HG03457 (cell line): Measurements from ENCODE around the gene ME1.
"Not testable (repeated sequence)": the region's sequence is repeated elsewhere in the genome, so short reads cannot be mapped to it uniquely, and the experiment has no call there.

Experiments used
- ATAC-seq: cut with Tn5 transposase; IDR thresholded peaks from one replicate; pipeline ENCODE4 v1.9.1; 2021; ENCODE audit warnings: moderate number of reproducible peaks; ENCODE audit not compliant: unreplicated experiment

The ME1 gene

DNA sequence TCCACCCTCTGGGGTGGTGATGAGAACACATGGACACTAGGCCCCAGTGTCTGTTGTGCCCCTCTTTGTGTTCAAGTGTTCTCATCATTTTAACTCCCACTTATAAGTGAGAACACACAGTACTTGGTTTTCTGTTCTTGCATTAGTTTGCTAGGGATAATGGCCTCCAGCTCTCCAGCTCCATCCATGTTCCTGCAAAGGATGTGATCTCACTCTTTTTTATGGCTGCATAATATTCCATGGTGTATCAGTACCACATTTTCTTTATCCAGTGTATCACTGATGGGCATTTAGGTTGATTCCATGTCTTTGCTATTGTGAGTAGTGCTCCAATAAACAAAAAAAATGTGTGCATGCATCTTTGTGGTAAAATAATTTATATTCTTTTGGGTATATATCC, 170.3 kb downstream of the ME1 start:
- ATAC-seq, result no peak

DNA sequence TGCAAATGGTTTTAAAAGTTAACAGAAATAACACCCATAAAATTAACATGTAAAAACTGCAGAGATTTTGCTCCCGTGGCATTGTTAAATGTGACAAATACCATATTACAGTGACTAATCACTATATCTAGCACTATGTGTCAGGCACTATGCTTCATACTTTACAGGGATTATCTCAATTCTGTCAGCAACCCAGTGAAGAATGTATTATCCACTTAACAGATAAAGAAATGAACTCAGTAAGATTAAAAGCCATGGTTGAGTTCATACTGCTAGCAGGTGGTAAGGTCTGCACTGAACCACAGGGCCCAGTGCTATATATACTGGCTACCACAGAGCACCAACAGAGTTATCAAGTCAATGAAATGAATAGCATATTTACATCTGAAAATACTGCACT, 172.3 kb downstream of the ME1 start:
- no peak for ATAC-seq

DNA sequence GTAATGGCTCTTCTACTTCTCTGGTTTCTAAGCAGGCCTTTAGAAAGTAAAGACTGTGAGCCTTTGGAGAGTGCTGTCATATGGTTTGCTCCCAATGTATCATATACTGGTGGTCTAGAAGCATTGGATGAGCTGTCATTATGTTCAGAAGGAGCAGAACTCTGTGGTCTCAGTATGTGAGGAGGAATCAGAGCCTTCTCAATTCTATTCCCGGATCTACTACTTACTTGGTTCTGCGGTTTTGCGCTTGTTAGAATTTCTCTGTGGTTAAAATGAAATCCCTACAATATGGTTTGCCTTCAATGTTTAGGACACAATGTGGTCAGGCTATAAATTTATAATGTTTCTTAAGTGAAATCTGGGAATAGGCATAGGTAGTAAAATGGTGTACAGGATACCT, 173.1 kb downstream of the ME1 start:
- no peak for ATAC-seq

DNA sequence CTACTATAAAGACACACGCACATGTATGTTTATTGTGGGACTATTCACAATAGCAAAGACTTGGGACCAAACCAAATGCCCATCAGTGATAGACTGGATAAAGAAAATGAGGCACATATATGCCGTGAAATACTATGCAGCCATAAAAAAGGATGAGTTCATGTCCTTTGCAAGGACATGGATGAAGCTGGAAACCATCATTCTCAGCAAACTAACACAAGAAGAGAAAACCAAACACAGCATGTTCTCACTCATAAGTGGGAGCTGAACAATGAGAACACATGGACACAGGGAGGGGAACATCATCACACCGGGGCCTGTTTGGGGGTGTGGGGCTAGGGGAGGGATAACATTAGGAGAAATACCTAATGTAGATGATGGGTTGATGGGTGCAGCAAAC, 174.1 kb downstream of the ME1 start:
- not testable (repeated sequence) for ATAC-seq

DNA sequence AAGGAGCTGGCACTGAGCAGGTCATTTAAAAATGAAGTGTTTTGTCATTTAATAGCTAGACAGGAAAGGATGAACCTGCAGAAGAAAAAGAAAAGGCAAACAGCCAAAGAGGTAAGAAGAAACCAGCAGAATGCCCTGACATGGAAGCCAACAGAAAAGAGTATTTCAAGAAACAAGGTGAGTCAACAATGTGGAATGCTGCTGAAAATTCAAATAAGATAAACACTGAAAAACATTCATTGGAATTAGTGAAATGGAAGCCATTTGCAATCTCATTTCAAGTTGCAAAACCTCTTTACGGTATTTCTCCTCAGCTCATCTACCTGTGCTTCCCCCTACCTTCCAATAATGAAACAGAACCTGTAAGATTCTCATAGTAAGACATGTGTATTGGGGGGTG, 178.1 kb downstream of the ME1 start:
- ATAC-seq, result no peak

DNA sequence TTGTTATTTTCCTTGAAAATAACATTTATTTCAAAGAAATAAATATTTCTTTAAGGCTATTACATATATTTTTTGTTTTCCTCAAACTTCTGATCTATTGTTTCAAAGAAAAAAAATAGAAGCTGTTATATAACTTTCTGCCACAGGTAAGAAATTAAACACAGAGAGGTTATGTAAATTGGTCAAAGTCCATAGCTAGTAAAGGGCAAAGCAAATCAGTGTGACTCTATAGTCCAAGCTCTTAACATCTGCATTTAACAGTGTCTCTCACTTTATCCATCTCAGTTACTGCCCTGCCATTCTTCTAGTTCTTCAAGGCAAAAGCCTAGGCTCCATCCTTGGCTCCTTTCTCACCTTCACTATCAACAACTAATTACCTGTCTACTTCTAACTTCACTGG, 180.6 kb downstream of the ME1 start:
- ATAC-seq, result no peak

DNA sequence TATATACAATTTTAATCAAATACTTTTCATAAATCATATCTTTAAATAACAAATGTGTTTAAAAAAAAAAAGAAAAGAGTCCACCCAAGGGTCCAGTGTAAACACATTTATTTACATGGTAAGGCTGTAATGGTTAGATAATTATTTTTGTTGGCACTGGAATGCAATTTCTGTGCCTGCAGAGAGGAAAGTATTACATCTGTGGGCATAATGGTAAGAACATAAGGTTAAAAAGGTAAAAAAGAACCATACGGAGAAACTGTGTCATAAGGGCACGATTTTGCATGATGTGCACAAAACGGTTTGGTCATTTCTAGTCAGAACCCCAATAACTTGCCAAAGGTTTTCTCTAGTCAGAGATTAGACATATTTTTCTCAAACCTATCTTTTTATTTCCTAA, 183.4 kb downstream of the ME1 start:
- no peak for ATAC-seq

DNA sequence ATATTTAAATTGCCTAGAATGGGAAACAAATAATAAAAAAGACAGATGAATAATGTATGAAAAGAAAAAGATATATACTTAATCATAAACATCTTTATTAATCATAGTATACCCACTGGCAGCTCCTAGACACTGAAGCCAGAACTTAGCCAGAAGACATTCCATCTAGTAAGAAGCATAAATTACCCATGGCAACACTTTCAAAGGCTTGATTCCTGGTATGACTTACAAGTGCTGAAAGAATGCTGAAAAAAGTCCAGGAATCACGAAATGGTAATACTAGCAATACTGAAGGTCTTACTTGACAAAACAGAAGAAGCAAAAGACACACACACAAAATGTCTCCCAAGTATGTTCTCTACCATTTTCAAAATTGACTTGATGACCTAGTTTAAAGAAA, 199.7 kb downstream of the ME1 start:
- no peak for ATAC-seq

DNA sequence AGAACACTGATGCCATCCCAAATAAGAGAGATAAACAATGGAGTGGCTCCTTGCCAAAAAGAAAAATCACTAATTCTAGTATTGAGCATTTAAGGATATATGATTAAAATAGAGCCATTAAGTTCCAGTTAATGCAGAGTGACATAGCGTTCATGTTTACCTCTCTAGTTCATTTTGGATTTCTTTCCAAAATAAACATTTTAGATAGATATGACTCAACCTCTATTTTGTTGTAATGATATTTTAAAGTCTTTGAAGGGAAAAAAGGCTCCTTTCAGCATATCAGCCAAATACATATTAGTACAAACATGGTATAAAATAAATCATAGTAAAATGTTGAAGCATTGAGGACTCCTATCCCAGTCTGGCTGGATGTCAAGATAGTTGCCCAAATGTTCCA, 204.3 kb downstream of the ME1 start:
- ATAC-seq, result no peak

DNA sequence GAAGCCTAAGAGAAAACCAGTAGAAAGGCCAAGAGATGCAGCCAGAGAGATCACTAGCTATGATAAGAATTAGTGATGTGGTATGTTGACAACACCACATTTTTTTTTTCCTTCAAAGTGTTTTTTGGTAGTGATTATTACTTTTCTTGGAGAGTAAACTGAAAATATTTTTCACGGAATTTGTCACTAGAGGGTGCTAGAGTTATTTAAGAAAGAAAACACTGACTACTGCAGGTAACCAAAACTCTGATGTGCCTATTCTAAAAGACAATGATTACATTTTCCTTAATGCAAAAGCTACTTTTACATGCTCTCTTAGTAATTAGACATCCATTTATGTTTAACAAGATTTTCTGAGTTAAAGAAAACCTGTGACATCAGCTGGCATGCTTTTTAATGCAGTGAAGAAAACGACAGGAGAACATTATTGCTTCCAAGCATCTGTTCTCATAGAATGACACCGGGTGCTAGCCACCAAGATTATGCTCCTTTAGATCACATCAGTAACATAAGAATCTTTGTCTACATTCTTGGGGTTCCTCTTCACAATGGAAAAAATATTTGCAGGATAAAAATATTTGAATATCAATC, 208.9 kb downstream of the ME1 start:
- no peak for ATAC-seq

DNA sequence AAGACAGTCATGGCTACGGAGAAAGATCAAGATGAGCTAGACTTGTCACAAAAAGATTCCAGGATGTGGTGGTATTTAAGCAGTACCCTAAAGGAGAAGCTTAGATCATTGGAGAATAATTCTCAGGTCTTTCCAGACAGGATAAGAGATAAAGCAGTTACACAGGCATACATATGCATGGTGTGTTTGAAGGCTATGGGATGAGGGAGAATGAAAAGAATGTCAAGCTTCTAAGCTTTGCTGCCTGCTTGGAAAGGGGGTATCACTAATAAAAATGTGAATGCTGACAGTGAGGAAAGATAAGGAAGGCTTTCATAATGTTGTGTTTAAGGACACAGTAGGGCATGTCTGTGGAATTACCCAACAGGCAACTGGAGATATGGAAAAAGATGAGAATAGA, 209.6 kb downstream of the ME1 start:
- ATAC-seq, result no peak

DNA sequence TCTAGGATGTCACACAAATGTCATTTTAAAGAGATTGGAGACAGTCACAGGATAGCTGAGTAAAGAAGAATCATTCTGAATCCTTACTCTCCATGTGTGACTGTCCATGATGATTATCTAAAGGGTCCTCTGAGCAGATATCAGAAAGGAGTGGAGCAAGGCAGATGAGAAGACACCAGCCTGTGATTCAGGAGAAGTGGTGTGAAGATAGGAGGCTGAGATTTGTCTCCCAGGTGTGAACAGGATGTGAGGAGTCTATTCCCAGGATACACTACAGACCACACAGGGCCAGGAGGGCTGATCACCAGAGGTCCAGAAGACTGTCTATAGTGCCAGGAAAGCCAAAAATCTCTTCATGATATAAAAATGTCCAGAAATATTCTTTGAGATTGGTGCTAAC, 210.7 kb downstream of the ME1 start:
- no peak for ATAC-seq

DNA sequence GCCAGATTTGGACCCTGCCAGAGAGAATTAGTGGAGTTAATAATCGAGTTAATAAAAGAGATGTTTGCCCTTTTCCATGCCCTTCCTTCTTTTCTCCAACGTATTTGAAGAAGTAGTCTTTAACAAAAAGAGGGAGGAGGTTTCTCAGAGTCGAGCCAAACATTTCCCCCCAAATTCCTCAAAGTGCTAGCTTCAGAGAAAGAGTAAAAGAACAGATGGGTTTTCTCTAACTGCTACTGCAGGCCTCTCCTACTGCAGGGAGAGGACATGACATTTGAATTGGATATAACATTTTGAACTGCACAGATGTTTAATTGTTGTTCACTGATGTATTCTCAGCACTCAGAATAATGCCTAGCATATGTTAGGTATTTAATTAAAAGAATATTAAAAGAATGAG, 212.2 kb downstream of the ME1 start:
- no peak for ATAC-seq

DNA sequence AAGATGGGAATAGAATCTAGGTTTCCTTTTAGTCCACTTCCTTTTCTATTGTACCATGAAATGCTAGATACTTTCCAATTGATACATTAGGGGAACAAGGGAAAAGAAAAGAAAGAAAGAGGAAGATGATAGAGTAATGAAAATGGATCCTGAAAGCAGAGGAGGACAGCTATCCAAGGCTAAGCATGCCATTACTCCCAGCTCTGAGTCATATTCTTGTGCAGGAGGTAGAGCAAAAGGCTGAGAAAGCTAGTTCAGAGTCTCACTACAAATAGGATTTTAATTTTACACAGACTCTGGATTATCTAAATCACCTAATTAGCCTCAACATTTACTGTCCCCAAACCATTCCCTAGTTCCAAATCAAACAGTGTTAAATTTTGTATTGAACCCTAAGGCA, 214.0 kb downstream of the ME1 start:
- ATAC-seq, result no peak

DNA sequence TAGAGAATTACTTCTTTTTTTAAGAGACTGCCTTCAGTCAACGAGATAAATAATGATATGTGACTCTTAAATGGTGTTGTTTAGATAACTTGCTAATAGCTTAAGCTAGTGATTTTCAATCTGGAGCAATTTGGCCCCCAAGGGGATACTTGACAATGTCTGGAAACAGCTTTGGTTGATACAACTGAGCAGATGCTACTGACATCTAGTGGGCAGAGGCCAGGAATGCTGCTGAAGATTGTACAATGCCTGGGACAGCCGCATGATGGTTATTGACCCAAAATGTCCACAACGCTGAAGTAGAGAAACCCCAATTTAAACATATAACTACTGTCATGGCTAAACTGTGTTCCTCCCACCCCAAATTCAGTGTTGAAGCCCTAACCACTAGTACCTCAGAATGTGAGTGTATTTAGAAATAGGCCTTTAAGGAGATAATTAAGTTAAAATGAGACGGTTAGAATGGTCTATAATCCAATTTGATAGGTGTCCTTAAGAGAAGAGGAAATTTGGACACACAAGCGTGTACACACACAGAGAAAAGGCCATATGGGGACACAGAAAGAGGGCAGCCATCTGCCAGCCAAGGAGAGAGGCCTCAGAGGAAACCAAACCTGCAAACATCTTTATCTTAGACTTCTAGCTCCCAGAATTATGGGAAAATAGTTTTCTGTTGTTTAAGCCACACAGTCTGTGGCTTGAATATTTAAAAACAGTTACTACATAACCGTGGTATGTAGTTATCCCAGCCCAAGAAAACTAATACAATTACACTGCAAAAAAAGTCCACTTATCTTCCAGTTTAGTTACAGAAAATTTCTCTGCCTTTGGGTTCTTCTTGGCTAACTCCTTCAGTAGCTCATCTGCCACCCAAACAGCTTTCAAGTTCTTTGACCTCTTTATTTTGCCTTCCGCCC, 215.5 kb downstream of the ME1 start:
- ATAC-seq, result peak; percentile 100

DNA sequence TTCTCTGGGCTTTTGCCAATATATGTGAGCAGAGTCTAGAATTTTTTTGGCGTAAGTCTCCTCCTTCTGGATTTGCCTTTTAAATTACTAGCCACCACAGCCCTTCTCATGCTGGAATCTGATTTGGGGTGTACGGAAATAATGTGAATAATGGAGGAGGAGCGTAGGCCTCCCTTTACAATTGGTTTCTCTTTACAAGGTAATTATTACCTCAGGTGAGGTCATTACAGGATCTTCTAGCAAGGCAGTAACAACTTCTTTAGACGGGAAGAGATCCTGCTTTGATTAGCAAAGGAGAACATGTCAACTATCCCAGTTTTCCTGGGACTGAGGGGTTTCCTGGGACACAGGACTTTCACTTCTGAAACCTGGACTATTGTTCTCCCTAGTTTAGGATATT, 228.8 kb downstream of the ME1 start:
- no peak for ATAC-seq

DNA sequence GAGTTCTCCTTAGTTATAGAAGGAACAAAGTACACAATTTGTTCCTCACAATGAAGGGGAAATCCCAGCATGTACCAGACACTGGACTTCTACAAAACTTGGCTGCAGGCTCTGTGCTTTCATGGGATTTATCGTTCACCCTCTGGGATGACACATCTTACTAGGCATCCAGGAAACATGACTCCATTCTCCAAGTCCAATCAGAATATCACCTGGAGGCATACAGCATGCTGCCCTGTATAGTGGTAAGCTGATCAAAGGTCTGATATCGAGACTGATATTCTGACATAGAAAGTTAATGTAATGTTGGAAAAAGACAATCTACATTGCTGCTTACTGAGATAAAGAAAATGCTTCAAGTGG, 231.0 kb downstream of the ME1 start:
- ATAC-seq, result no peak

DNA sequence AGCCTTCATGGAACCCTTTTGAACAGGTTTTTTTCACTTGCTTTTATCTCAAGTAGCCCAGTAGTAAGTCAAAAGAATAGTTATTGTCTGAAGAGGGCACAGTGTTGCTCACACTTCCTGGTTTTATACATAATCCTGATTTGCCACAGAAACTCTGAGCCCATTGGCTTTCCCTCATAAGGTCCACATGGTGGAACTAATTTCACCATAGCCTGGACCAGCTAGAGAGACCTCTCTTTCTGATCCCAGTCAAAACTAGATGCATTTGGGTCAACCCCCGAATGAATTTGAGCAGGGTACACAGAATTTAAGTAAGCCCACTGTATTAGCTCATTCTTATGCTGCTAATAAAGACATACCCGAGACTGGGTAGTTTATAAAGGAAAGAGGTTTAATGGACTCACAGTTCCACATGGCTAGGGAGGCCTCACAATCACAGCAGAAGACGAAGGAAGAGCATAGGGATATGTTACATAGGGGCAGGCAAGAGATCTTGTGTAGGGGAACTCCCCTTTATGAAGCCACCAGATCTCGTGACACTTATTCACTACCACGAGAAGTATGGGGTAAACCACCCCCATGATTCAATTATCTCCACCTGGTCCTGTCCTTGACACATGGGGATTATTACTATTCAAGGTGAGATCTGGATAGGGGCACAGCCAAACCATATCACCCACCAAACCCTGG, 231.5 kb downstream of the ME1 start:
- ATAC-seq, result no peak

DNA sequence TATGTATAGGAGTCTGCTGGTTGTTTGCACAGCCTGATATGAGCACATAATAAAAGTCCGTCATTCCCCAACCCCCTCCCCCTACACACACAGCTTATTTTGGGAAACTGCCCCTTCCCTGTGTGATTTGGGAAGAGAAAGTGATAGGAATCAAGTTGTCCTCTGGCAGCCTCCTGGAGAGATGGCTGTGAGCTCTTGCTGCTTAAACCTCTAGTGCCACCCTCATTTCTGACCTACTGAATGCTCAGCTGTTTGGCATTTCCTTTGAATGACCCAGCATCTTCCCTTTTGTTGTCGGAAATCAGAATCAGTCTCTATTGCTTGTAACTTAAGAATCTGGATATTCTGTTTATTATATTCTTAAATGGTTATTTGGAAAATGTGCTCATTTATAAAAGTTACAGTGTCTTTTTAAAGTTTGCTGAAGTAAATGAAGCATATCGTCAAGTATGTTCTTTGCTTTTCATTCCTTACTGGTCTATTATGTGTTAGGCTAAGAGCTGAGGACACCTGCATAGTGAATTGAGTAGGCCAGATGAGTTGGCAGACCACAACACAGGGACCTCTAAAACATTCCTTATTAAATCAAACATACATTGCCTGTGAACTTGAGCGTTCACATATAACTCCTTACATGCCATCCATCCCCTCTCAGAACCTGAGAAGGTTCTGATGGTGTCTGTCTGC, 232.2 kb downstream of the ME1 start:
- no peak for ATAC-seq

DNA sequence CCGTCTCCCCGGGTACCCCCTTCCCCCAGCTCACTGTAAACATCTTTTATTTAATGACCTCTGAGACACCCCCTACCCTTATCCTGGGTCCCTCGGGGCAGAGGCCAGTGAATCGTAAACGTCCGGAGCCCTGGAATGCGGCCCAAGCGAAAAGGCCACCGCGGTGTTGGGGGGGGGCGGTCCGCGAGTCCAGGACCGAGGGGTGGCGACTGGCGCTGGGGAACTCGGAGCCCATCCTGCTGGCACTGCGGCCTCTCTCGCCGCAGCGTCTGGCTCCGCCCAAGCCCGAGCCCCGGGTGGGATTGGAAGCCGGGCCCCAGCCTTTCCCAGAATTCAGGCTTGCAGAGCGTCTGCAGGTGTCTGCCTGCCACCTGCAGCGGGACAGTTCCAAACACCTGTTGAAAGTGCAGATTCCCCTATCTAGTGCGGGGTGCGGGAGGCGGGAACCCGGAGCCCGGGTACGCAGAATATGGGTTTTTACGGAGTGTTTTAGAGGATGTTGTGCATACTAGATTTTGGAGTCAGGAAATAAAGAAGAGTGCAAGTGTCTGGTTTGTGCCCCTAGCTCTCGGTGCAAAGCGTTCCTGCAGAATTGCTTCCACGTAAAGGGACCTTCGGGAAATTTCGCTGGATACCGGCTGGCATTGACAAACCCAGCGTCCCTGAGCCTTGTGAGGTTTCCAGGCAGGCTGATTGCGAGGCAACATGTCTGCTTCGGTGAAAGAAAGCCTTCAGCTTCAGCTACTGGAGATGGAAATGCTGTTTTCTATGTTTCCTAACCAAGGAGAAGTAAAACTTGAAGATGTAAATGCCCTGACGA, 236.9 kb downstream of the ME1 start:
- ATAC-seq, result no peak
